Measurements from ENCODE around the gene C1orf159.
"Not testable (repeated sequence)": the region's sequence is repeated elsewhere in the genome, so short reads cannot be mapped to it uniquely, and the experiment has no call there.

The C1orf159 gene

DNA sequence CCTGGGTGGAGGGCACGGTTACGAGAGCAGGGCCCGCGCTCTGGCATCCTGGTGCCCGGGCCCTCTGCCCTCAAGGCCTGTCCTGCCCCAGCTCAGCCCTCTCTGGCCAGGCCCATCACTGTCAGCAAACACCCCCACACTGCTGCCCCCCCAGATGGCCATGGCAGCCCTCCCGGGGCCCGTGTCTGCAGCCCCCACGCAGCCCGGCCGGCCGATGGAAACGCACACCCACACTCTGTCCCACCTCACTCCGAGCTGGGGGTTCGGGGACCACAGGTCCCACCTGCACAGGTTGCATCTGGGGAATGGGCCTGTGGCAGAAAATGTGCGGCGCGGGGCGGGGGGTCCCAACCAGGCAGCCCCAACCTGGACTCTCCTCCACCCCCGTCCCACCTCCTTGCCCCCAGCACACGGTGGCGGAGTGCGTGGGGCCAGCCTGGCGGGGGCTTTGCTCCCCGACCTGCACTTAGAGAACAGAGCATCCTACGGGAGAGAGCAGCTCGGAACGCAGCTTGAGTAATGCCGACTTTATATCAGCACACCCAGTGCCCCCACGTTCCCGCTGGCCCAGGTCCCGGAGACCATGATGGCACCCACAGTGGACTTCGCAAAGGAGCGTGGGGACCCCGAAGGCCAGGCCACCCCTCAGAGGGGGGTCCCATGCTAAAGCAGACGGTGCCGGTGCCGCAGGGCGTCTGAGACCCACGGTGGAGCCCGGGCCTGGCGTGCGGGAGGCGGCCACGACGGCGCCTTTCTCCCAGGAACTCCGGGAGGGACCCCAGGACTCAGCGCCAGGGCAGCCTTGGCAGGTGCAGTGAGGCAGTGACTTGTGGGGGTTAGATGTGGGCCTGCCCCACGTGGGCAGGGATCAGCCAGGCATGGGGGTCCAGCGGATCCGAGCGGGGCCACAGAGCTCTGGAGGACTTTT lies 34.3 kb downstream of the C1orf159 start:
- DNase-seq (ENCODE audit: low read depth): no peak

DNA sequence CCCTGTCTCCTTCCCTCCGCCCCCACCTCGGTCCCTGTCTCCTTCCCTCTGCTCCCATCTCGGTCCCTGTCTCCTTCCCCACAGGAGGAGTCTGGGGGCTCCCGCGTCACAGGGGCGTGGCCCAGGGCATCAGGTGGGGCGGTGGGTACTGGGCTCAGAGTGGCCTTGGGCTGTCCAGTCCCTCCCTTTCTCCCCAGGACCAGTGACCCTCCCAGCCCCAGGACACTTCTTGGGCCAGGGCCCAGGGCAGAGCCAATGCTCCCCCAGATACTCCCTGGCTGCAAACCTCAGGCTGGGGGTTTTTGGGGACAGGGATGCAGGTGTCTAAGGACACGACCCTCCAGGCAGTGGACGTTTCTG lies 35.0 kb downstream of the C1orf159 start:
- no peak for DNase-seq (ENCODE audit: low read depth)

- peak; percentile 11 for DNase-seq (ENCODE audit: low read depth)
Observed at GRCh38 chr1:1080122-1080757, 35.6 kb downstream of the C1orf159 start.

DNA sequence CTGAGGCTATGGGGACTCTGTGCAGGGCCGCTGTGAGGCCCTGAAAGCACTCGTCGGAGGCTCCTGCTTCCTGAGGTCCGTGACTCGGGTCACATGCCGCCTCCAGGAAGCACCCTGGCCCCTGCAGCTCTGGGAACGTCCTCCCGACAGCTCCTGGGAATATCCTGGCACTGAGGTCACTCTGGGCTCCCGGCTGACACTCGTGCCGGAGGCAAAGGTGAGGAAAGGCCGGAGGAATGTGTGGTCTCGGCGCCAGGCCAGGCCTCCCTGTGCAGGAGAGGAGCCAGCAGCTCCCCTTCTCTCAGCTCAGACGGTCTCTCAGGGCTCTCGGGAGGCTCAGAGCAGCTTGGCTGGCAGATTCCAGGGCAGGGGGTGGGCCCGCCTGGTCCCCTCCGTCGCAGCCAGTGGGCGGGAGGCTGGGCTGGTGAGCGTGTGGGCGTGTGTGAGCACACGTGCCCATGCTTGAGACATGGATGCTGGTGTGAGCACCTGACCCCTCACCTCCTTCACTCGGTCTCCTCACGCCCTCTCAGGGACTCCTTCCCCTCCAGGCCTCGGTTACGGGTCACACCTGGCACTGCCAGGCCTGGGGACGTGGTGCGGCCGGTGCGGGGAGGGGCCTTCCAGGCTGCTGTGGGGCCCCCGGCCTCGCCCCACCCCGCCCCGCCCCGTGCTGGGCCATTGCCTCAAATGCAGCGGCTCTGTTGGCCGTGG lies 36.3 kb downstream of the C1orf159 start:
- peak; percentile 66 for DNase-seq (ENCODE audit: low read depth)

GRCh38 chr1:1077396-1077795 lies 38.5 kb downstream of the C1orf159 start:
- DNase-seq (ENCODE audit: low read depth): not testable (repeated sequence)

DNA sequence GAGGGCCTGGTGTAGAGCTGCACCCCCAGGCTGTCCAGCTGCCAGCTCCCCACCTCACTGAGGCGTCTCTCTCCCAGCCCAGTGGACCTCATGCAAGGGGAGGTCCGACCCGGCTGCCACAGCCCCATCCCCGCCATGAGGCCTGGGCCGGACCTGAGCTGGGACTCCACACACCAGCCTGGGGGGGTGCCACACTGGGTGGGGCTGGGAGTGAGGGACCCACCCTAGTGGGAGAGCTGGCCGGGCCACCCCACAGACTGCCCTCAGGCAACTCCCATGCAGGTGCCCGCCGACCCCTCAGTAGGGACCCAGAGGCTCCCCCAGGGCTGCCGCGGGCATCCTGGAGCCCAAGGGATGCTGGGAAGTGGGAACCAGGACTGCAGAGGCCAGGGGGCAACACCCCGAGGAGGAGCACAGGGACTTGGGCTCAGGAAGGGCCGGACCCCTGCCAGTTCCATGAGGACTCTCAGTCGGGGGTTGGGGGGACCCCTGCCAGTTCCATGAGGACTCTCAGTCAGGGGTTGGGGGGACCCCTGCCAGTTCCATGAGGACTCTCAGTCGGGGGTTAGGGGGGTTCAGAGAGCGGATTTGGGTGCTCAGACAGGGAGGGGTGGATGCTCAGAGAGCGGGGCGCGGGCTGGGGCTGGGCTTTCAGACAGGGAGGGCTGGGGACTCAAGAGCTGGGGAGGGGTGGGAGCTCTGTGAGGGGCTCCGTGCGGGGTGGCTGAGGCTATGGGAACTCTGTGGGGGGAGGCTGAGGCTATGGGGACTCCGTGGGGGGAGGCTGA lies 40.5 kb downstream of the C1orf159 start:
- no peak for DNase-seq (ENCODE audit: low read depth)

DNA sequence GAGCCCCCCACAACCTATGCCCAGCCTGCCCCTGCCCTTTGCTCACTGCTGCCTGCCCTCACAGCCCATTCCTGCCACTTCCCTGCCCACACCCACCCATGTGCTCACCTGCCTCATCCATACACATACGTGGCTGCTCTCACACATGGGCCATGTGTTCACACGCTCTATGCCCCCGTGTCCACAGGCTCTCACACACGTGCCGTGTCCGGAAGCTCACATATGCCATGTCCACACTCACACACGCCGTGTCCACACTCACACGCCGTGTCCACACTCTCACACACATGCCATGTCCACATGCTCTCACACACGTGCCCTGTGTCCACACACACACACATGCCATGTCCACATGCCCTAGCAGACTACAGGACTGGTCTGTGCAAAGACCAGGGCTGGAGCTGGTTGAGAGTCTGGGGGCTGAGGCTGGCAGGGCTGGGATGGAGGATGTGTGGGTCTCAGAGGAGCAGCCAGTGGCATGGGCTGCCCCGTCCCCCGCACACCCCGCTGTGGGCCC lies 41.2 kb downstream of the C1orf159 start:
- DNase-seq (ENCODE audit: low read depth): no peak

GRCh38 chr1:1073743-1074587 lies 41.9 kb downstream of the C1orf159 start, which contains the start of gene RNF223:
Gene RNF223 (minus strand): TSS chr1:1074306. CDS start chr1:1072566, 1,740 bp downstream.
- no peak for DNase-seq (ENCODE audit: low read depth)

DNA sequence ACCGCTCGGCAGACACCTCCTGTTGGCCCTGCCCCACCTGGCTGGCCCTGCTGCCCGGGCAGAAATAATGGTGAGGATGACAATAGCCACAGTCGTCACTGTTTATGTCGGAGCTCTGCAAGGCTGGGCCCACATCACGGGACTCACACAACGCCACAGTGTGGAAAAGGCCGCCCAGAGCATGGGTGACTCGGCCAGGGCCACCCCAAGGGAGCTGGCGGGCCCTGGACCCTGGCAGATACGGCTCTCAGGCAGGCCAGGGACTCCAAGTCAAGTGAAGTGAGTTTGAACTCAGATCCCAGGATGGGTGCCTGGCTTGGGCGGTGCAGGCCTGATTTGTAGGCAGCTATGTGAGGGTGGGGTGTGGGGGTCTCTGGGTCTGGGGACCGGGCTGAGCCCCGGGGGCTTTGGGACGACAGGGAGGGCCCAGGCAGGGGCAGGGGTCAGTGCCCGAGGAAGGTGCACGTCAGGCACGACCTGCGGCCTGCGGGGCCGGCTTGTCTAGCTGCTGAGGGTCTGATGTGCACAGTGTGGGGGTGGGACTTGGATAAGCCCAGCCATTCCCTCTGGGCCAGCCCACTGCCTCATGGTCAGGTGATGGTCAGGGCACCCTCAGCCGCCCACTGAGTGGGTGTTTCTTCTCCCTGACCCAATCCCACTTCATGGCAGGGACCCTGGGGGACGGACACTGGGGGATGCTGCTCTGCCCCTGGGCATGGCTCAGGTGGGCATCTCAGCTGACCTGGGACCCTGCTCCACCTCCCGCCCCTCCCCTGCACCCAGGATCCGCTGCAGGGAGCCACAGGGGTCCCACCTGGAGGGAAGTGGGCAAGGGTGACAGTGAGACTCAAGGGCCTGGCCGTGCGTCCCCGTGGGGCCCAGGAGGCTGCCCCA lies 42.8 kb downstream of the C1orf159 start:
- DNase-seq (ENCODE audit: low read depth): no peak

DNA sequence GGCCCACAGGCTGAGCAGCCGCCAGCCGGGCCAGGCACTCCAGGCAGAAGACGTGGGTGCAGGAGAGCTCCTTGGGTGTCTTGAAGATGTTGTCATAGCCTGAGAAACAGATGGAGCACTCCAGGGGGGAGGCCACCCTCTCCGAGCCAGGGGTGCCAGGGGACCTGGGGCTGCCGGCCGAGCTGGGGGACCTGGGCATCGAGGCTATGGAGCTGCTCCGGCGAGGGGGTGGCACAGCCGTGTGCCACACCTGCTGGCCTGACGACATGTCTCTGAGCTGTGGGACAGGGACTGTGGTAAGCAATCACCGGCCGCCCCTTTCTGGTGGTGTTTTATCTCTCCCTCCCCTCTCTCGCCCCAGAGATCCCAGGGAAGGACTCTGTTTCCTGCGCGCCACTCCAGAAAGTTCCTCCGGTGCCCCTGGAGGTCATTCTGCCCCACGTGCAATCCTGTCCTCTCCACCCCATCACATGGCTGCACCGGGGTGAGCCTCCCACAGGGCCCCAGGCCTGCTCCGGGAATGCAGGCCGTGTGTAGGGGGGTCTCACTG lies 43.5 kb downstream of the C1orf159 start:
- DNase-seq (ENCODE audit: low read depth): no peak

DNA sequence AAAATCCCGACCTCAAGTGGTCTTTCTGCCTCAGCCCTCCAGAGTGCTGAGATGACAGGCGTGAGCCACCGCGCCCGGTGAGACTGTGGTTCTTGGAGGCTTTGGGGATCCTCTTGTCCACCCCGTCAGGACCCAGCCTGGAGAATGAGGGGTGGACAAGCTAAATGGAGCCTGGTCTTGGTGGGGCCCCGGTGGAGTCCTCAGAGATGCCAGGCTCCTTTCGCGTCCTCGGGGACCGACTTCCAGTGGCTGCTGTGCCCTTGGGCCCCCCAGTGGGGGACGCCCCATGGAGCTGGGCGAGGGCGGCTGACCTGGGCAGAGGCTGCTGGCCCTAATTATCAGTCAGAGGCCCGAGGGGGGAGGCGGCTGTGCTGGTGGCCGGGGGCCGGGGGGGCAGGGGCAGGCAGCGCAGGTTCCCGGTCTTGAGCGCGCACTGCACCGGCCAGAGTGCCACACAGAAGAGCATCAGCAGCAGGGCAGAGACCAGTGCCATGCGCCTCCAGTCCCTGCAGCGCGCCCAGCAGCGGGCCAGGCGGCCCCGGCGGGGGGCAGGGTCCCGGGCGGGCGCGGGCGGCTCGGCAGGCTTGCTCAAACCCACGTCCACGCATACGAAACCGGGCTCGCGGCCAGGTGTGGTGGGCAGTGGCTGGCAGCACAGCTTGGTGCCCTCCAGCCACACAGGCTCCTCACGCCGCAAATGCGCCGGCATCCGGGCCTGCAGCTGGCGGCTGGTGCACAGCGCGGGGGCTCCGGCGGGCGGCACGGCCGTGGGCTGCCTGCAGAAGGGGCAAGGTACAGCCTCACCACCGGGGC lies 44.2 kb downstream of the C1orf159 start:
- DNase-seq (ENCODE audit: low read depth): no peak

GRCh38 chr1:1069711-1070676 lies 45.9 kb downstream of the C1orf159 start:
- no peak for DNase-seq (ENCODE audit: low read depth)

DNA sequence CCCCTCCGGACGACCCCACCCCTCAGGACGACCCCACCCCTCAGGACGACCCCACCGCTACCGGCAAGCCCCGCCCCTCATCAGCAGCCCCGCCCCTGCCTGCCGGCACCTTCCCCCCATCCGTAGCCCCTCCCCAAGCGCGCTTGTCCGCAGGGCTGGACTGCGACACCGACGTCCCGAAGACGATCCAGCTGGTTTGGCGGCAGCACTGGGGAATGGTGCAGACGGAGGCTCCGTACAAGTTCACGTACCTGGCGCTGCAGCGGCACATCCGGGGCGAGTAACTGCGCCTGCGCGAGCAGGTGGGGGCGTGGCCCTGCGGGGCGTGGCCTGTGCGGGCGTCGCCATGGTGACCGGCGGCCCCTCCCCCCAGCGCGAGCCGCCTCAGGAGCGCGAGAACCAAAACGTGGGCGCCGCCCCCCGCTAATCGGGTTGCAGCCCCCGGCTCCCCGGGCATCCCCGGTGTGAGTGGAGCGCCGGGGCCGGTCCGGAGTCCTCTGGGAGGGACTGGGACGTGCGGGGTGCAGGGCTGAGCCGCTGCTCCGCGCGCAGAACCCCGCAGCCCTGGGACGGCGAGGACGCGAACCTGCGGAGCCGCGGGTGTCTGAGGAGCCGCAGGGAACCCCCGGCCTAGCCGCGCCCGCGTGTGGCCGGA lies 46.7 kb downstream of the C1orf159 start:
- peak; percentile 30 for DNase-seq (ENCODE audit: low read depth)

DNA sequence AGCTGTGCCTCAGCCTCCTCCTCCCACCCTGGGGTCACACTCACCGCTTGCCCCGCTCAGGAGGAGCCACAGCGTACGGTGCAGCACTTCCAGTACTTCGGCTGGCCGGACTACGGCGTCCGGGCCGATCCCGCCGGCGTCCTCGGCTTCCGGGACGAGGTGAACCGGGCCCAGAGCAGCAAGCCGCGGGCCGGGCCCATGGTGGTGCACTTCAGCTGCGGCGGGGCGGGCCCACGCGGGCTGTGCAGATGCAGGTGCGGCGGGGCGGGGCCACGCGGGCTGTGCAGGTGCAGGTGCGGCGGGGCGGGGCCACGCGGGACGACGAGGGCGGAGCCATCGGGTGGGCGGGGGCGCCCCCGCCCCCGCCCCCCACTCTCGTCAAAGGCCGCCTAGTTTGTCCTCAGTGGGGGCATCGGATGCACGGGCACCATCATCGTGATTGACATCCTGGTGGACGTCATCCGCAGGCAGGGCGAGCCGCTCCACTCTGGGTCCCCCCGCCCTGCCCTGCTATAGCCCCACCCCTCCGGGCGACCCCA lies 47.3 kb downstream of the C1orf159 start:
- no peak for DNase-seq (ENCODE audit: low read depth)

GRCh38 chr1:1067860-1068516 lies 47.9 kb downstream of the C1orf159 start:
- DNase-seq (ENCODE audit: low read depth): no peak

GRCh38 chr1:1067284-1067859 lies 48.5 kb downstream of the C1orf159 start:
- DNase-seq (ENCODE audit: low read depth): no peak
